H1 (cell line): ENCODE results near the gene MEGF11. TPM values are rescaled to one million over a fixed set of nuclear protein-coding genes. Genes with fewer than 3 reads are reported as not detected.

Source experiments
- JUND ChIP-seq: IDR thresholded peaks from 2 replicates; pipeline ENCODE4 v1.6.1; 2011; ENCODE audit warnings: mild to moderate bottlenecking, improper control_type of control experiment, low read length
- SAP30 ChIP-seq: fragments of 300-600 bp; sonication (generic); IDR thresholded peaks from 2 replicates; pipeline ENCODE4 v1.7.1; 2012; ENCODE audit warnings: low read length, moderate library complexity, mild to moderate bottlenecking, inconsistent platforms; ENCODE audit not compliant: insufficient read depth, insufficient replicate concordance
- polyA plus RNA-seq, 7 experiments: library from polyadenylated mRNA; depleted of rRNA in 3 of 7; stranded (reverse) in 5 of 7; unstranded in 2 of 7; fragments of >200 nt in 5 of 7; fragments of 200-250 nt in 2 of 7; gene quantifications; 1 replicate in 5 of 7; 2 replicates in 1 of 7; 4 replicates in 1 of 7; pipeline versions ENCODE4 v1.2.1 to v1.2.3, GENCODE V29; 2011 to 2013; ENCODE audit warnings: missing spikeins in 2 of 7, mixed read lengths in 2 of 7
- total RNA-seq: library from RNA; stranded (reverse); fragmentation: NEBNext Ultra II Directional; extraction: Animal tissue kit (Norgen Biotek cat#: 25700); gene quantifications from 2 replicates; pipeline ENCODE4 v1.2.1, GENCODE V29; 2021

Gene MEGF11
- total and polyA plus RNA-seq, 2 of the 8 experiments (the other 6 are each of a cell fraction or from before 2014, with no cell fraction given): 4.4 to 4.8 TPM

GRCh38 chr15:66170042-66170441 lies 83.5 kb downstream of the MEGF11 start (continued):
- TF ChIP-seq SAP30: no peak
- TF ChIP-seq JUND: no peak
- TF ChIP-seq, all 59 proteins: peak for 0
